Peyer's patch (tissue), 4 donors: ENCODE results near the gene CLEC16A.

ENCODE experiments used
- CTCF ChIP-seq, 6 experiments: fragments of 450-650 bp in 4 of 6; fragments of 200-600 bp in 2 of 6; sonication (generic) in 1 of 6; IDR thresholded peaks; one replicate each; pipeline ENCODE4 v1.5.1; 2017 to 2019; ENCODE audit warnings: antibody characterized with exemption in 6 of 6, mild to moderate bottlenecking in 3 of 6, moderate library complexity in 1 of 6
- POLR2A ChIP-seq, 2 donors: fragments of 450-650 bp; IDR thresholded peaks; one replicate each; pipeline ENCODE4 v1.5.1; 2017; ENCODE audit warnings: antibody characterized with exemption in 2 of 2, mild to moderate bottlenecking in 2 of 2, moderate library complexity in 2 of 2

DNA sequence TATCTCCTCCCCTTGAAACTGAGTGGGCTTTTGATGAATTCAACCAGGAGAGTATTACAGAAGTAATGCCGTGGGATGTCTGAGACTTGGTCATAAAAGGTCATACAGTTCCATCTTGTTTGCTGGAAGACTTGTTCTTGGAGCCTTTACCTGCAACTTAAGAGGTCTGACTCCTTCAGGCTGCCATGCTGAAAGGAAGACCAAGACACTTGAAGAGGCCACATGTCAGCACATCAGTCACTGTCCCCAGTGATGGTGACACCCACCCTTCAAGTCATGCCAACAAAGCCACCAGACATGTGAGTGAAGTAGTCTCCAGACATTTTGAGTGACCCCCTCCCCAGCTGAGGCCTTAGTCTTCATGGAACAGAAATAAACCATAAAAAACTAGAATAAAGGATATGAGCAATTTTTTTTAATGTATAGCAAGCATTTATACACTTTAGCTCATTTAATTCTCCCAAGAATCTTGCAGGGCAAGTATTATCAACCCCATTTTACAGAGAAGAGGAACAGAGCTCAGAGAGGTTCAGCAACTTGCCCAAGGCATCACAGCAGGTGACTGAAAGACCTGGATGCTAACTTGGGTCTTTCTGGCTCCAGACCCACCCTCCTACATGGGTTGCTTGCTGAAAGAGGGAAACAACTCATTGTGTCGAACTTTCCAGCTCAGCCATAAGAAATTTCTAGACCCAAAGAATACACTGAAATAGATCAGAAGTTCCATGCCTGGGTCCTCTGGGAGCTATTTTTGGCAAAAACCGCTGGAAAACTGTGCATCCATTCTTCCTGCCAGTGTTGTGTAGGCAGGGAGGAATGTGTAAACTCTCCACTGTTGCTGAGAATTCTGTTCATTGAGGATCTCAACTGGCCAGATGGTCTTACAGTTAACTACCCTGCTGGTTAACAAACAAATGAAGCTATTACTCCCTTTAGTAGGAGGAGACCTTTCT, 273.6 kb downstream of the CLEC16A start:
- TF ChIP-seq POLR2A (IDR thresholded peaks at IDR 0.05) (no peak), CTCF (IDR thresholded peaks at IDR 0.05) (no peak)
